Muscle of arm (tissue), 14 donors: ENCODE results near the gene ZNF628. TPM values are rescaled to one million over a fixed set of nuclear protein-coding genes. Genes with fewer than 3 reads are reported as not detected.

Experiments used
- DNase-seq: peaks from one replicate; pipeline ENCODE4 v3.0.0-alpha.2; 2013
- long read RNA-seq, 11 donors: transcript quantifications; one replicate each; lab custom pipeline, GENCODE V29; 2026
- polyA plus RNA-seq, 12 donors: library from polyadenylated mRNA; unstranded; fragments of 120-200 nt; gene quantifications; one replicate each; pipeline ENCODE4 v1.2.1, GENCODE V29; 2013; ENCODE audit not compliant: insufficient read length in 12 of 12

ZNF628 gene
- 10 to 100 TPM in 1 of 12 donors, 1 to 10 TPM in 10, not detected in 1; 1.5 to 11.6 (median 2.4) TPM for polyA plus RNA-seq
- long read RNA-seq, donor 1, transcript ZNF628-201 (1 exons, 3,177 nt): major isoform, 6 of 9 reads
- long read RNA-seq, donor 1, partial matches to known transcripts: 0 of 9 reads
- long read RNA-seq, donor 1, other reads (novel, unspliced or antisense): 0 of 9 reads
- long read RNA-seq, donor 2, transcript ZNF628-201 (1 exons, 3,177 nt): major isoform, 5 of 5 reads
- long read RNA-seq, donor 2, partial matches to known transcripts: 0 of 5 reads
- long read RNA-seq, donor 2, other reads (novel, unspliced or antisense): 0 of 5 reads
- long read RNA-seq, donor 3, transcript ZNF628-201 (1 exons, 3,177 nt): major isoform, 5 of 6 reads
- long read RNA-seq, donor 3, partial matches to known transcripts: 0 of 6 reads
- long read RNA-seq, donor 3, other reads (novel, unspliced or antisense): 0 of 6 reads
- long read RNA-seq, donor 4, partial matches to known transcripts: 0 of 1 reads
- long read RNA-seq, donor 4, other reads (novel, unspliced or antisense): 0 of 1 reads
- long read RNA-seq, donor 5, transcript ZNF628-201 (1 exons, 3,177 nt): major isoform, 5 of 5 reads
- long read RNA-seq, donor 5, partial matches to known transcripts: 0 of 5 reads
- long read RNA-seq, donor 5, other reads (novel, unspliced or antisense): 0 of 5 reads
- long read RNA-seq, donor 6, partial matches to known transcripts: 0 of 3 reads
- long read RNA-seq, donor 6, other reads (novel, unspliced or antisense): 0 of 3 reads
- long read RNA-seq, donor 7, partial matches to known transcripts: 0 of 5 reads
- long read RNA-seq, donor 7, other reads (novel, unspliced or antisense): 0 of 5 reads
- long read RNA-seq, donor 8, partial matches to known transcripts: 0 of 6 reads
- long read RNA-seq, donor 8, other reads (novel, unspliced or antisense): 0 of 6 reads
- long read RNA-seq, donor 9, partial matches to known transcripts: 0 of 1 reads
- long read RNA-seq, donor 9, other reads (novel, unspliced or antisense): 0 of 1 reads
- long read RNA-seq, donor 10, partial matches to known transcripts: 0 of 6 reads
- long read RNA-seq, donor 10, other reads (novel, unspliced or antisense): 0 of 6 reads
- long read RNA-seq, donor 11, partial matches to known transcripts: 0 of 8 reads
- long read RNA-seq, donor 11, other reads (novel, unspliced or antisense): 0 of 8 reads

GRCh38 chr19:55476100-55476775 is at the start of gene ZNF628:
TSS of gene ZNF628 (plus strand) at chr19:55476617. CDS start at chr19:55479911, 3,294 bp downstream.
- peak; percentile 99 for DNase-seq

GRCh38 chr19:55431183-55431582 is 45.2 kb upstream of the ZNF628 start:
- no peak for DNase-seq

- DNase-seq: no peak
These were observed 44.0 kb upstream of the ZNF628 start for GRCh38 chr19:55432241-55432959.

- DNase-seq: no peak
These were observed 43.1 kb upstream of the ZNF628 start for GRCh38 chr19:55433292-55433691.

- DNase-seq: no peak
These were observed 42.0 kb upstream of the ZNF628 start for GRCh38 chr19:55434356-55434919.

- DNase-seq: no peak
These were observed 41.4 kb upstream of the ZNF628 start for GRCh38 chr19:55435020-55435419.

- no peak for DNase-seq
These were observed 39.6 kb upstream of the ZNF628 start for GRCh38 chr19:55436847-55437246.

- DNase-seq: peak; percentile 65
These were observed 39.0 kb upstream of the ZNF628 start for GRCh38 chr19:55437410-55437809.

- no peak for DNase-seq
These were observed 37.4 kb upstream of the ZNF628 start for GRCh38 chr19:55439052-55439451.

GRCh38 chr19:55440411-55441105 is 35.9 kb upstream of the ZNF628 start:
- DNase-seq: no peak

GRCh38 chr19:55441319-55441691 is 35.1 kb upstream of the ZNF628 start:
- DNase-seq: no peak

GRCh38 chr19:55441692-55442321 is 34.6 kb upstream of the ZNF628 start:
- DNase-seq: no peak

GRCh38 chr19:55442372-55442961 is 34.0 kb upstream of the ZNF628 start:
- no peak for DNase-seq

- DNase-seq: no peak
These were observed 33.2 kb upstream of the ZNF628 start, which contains the start of gene SHISA7 for GRCh38 chr19:55443045-55443823. TSS of gene SHISA7 (minus strand) at chr19:55443300. CDS start at chr19:55442863, 437 bp downstream.

- DNase-seq: no peak
These were observed 32.5 kb upstream of the ZNF628 start for GRCh38 chr19:55443824-55444480.

GRCh38 chr19:55444646-55445045 is 31.8 kb upstream of the ZNF628 start:
- no peak for DNase-seq

- DNase-seq: no peak
These were observed 30.4 kb upstream of the ZNF628 start for GRCh38 chr19:55446060-55446459.
